SK-MEL-5 (cell line): ENCODE results near the gene CHAF1B. TPM values are rescaled to one million over a fixed set of nuclear protein-coding genes. Genes with fewer than 3 reads are reported as not detected.
A peak's percentile ranks its signal among the peaks of the same experiment; 100 is the strongest.

ENCODE experiments used
- DNase-seq: peaks from one replicate; pipeline ENCODE4 v3.0.0-alpha.2; 2016; ENCODE audit warnings: low read depth, low spot score
- in situ Hi-C: cut with HindIII; loops from 2 replicates; pipeline ENCODE4 v1.10.0; 2016; ENCODE audit warnings: low sequenced_read_pairs, high pct_unique_total_duplicates, low pct_unique_long_range_greater_than_20kb
- total RNA-seq: library from RNA; depleted of rRNA; stranded (reverse); fragments of >200 nt; shearing (Covaris generic); gene quantifications from 2 replicates; pipeline ENCODE4 v1.2.3, GENCODE V29; 2014

CHAF1B gene
- total RNA-seq, 1 experiment from 2014 or later: 14.1 TPM

- in situ Hi-C loops: no loop called here
- DNase-seq: no peak
These were observed 35.6 kb downstream of the CHAF1B start for GRCh38 chr21:36420571-36421339.

- in situ Hi-C loops: no loop called here
- DNase-seq: peak; percentile 77
These were observed 37.3 kb downstream of the CHAF1B start for GRCh38 chr21:36422279-36423098.

- in situ Hi-C loops: no loop called here
- DNase-seq: no peak
These were observed 38.7 kb downstream of the CHAF1B start for GRCh38 chr21:36423771-36424433.

GRCh38 chr21:36424592-36424991 lies 39.4 kb downstream of the CHAF1B start:
- DNase-seq: no peak
- in situ Hi-C loops: no loop called here

GRCh38 chr21:36425286-36425685 lies 40.1 kb downstream of the CHAF1B start:
- in situ Hi-C loops: no loop called here
- DNase-seq: no peak

GRCh38 chr21:36427502-36427901 lies 42.3 kb downstream of the CHAF1B start:
- DNase-seq: no peak
- in situ Hi-C loops: no loop called here

GRCh38 chr21:36428761-36429432 lies 43.7 kb downstream of the CHAF1B start:
- in situ Hi-C loops: no loop called here
- DNase-seq: no peak

- in situ Hi-C loops: no loop called here
- peak; percentile 70 for DNase-seq
These were observed 44.9 kb downstream of the CHAF1B start for GRCh38 chr21:36429947-36430546.

GRCh38 chr21:36430841-36431240 lies 45.6 kb downstream of the CHAF1B start:
- in situ Hi-C loops: no loop called here
- DNase-seq: no peak

- in situ Hi-C loops: no loop called here
- DNase-seq: no peak
These were observed 46.1 kb downstream of the CHAF1B start for GRCh38 chr21:36431252-36431651.

GRCh38 chr21:36433059-36433709 lies 48.0 kb downstream of the CHAF1B start:
- DNase-seq: no peak
- in situ Hi-C loops: no loop called here

- no peak for DNase-seq
- in situ Hi-C loops: no loop called here
These were observed 49.0 kb downstream of the CHAF1B start for GRCh38 chr21:36434144-36434543.

GRCh38 chr21:36436829-36437744 lies 51.9 kb downstream of the CHAF1B start:
- DNase-seq: no peak
- in situ Hi-C loops: no loop called here

- no peak for DNase-seq
- in situ Hi-C loops: no loop called here
These were observed 52.5 kb downstream of the CHAF1B start for GRCh38 chr21:36437745-36438128.

- no peak for DNase-seq
- in situ Hi-C loops: no loop called here
These were observed 56.5 kb downstream of the CHAF1B start for GRCh38 chr21:36441715-36442114.

- DNase-seq: no peak
- in situ Hi-C loops: no loop called here
These were observed 61.1 kb downstream of the CHAF1B start for GRCh38 chr21:36446301-36446700.
